Measurements from ENCODE around the gene TTLL11.
"Not testable (repeated sequence)": the region's sequence is repeated elsewhere in the genome, so short reads cannot be mapped to it uniquely, and the experiment has no call there.

The TTLL11 gene

DNA sequence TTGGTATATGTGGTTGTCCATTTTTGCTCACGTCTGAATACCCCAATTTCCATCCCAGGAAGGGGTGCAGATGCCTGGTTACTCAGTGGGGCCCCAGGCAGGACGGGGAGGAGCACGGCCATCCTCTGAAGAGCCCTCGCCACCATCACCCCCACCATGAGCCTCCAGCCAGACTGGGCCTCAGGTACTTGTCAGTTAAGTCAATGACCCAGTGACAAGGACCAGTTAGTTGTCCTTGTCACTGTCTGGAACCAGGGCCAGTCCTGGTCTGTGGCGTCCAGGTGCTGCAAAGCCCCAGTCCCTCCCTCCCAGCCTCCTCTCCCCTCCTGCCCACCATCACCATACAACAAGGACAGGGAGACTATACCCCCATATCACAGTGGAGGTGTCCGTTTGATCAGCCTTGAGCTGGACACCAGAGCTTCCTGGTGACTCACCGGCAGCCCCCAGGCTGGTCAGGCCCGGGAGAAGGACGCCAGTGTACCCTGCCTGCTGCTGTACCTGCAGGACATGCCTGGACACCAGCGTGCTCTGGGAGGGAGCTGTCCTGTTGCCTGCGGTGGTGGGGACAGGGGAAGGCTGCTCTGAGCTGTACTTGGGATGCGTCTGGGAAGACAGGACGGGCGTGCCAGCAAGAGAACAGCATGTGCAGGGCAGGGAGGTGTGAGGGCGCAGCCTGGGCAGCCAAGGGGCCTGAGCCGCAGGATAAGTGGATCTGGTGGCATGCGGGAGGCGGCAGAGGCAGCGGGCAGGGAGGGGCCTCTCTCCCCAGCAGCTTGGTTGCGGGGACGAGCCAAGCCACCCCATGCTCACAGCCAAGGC is 32.6 kb upstream of the TTLL11 start:
- peak in 1 of 56 donors; percentile 42 for DNase-seq

DNA sequence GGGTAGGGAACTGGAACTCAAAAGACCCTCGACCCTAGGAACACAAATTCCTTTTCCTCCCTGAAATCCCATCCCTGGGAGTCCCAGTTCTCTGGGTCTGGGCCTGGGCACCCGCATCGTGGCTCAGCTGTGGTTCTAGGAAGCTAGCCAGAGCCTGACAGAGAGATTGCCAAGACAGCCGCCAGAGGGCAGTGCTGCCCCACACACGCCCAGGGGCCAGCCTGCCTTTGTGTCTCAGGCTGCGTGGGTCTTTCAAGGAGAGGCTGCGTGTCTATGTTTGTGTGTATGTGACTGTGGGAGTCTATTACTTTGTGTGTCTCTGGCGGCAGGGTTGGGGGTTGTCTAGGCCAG is 32.0 kb upstream of the TTLL11 start:
- DNase-seq, result peak in 54 of 56 donors; percentile 36 to 90 (median 76)

DNA sequence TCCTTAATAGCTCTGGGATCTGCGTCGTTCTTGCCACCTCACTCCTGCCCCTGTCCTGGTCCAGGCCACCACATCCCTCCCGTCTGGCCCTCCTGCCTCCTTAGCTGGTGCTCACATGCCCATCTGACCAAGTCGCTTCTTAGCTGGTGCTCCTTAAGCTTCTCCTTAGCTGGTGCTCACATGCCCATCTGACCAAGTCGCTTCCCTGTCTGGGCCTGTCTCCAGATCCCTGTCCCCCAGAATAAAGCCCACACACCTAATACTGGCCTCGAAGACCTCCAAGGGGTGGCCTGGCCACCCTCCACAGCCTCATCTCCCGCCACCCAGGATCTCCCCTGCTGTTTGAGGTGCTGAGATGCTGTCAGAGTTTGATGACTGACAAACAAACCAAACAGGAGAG is 31.4 kb upstream of the TTLL11 start:
- DNase-seq, result no peak

DNA sequence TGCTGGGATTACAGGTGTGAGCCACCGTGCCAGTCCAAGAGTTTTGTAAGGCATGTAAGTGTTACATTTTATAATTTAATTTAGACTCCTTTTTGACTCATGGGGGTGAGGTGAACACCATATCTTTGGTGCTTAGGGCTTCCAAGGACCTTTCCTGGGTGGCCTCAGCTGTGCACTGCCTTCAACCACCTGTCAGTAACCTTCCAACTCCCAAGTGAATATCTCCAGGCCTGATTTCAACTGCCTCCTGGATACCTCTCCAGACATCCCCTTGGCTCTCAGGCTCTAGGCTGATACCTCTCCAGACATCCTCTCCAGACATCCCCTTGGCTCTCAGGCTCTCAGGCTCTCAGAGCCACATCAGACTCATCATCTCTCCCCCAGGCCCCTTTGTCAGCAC is 30.9 kb upstream of the TTLL11 start:
- no peak for DNase-seq

GRCh38 chr9:122122903-122123632 is 30.0 kb upstream of the TTLL11 start:
- peak in 46 of 56 donors; percentile 16 to 86 (median 52) for DNase-seq

GRCh38 chr9:122122468-122122867 is 29.4 kb upstream of the TTLL11 start:
- DNase-seq, result no peak

DNA sequence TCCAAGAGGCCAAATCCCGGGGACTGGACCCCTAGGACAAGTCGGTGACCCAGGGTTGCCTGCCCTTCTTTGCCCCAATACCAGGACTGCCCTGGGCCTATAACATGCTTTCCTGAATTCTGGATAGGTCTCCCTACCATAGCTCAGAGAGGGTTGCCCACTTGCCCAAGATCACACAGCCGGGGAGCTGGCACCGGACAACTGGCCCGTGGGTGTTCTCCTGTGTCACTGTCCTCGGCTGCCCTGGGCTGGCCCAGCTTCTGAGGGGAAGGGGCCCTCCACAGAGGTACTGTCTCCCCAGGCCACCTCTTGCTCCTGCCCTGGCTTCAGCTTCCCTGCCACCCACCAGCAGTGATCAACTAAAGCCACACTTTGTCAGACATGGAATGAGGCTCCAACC is 28.8 kb upstream of the TTLL11 start:
- DNase-seq, result no peak

- no peak for DNase-seq
These were observed 28.3 kb upstream of the TTLL11 start for GRCh38 chr9:122121391-122121790.

DNA sequence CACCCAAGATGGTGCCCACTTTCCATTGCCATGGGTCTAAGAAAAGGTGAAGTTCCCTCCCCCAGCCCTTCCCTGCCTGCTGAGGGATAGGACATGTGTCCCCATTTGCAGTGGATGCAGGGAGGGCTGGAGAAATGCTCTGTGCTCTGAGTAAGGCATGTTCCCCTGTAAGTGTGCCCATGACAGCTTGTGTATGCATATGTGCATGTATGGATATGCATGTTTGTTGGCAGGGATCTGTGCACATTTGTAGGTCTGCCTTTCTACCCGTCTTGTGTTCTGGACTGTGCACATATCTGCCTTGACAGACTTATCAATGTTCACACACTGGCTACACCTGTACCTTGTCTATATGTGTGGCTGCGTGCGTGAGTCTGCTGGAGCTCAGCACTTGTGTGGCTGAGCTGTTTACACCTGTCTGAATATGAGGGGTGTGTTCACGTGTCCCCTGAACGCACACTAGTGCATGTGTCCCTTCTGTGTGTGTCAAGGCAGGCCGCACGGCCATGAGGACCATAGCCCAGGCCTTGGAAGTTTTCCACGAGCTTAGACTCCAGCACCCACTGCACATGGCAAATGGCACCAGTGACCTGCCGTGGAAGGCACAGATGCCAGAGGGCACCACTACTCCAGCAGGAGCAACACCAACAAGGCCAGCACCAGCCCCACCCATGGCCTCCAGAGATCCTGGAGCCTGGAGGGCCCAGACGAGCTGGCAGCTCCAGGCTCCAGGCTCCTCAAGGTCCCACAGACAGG is 27.4 kb upstream of the TTLL11 start:
- DNase-seq, result no peak

GRCh38 chr9:122119721-122120120 is 26.6 kb upstream of the TTLL11 start:
- no peak for DNase-seq

- no peak for DNase-seq
These were observed 26.0 kb upstream of the TTLL11 start for GRCh38 chr9:122119166-122119521.

GRCh38 chr9:122118343-122119165 is 25.4 kb upstream of the TTLL11 start:
- no peak for DNase-seq

DNA sequence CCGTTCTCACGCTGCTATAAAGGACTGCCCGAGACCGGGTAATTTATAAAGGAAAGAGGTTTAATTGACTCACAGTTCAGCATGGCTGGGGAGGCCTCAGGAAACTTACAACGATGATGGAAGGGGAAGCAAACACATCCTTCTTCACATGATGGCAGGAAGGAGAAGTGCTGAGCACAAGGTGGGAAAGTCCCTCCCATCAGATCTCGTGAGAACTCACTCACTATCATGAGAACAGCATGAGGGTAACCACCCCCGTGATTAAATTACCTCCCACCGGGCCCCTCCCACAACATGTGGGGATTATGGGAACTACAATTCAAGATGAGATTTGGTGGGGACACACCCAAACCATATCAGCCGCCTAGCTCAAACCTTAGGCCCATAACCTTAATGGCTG is 24.1 kb upstream of the TTLL11 start:
- DNase-seq, result not testable (repeated sequence)

DNA sequence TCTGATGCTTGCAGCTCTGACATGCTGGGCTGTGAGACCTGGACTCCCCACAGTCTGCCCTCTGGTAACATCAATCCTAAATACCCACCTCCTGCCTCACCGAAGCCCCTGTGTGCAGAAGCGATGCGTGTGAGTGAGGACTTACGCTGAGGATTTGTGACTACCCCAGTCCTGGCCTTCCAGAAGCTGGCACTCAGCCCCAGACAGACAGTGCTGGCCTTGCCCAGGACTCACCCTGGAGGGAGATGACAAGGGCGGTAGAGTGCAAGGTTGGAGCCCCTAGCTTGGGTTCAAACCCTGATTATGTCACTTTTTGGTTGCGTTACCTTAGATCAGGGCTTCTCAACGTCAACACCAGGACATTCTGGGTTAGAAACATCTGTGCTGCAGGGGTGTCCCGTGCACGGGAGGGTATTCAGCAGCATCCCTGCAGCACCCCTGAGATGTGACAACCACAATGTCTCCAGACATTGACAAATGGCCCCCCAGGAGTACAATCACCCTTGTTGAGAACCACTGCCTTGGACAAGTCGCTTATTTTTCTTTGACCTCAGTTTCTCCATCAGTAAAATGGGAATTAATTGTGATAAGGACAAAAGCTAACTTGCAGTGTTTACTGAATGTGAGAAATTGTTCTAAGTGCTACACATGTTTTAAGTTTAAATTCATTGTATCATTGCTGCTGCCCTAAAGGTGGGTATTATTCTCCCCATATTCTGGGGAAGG is 23.5 kb upstream of the TTLL11 start:
- DNase-seq, result no peak

GRCh38 chr9:122116040-122116439 is 22.9 kb upstream of the TTLL11 start:
- no peak for DNase-seq

DNA sequence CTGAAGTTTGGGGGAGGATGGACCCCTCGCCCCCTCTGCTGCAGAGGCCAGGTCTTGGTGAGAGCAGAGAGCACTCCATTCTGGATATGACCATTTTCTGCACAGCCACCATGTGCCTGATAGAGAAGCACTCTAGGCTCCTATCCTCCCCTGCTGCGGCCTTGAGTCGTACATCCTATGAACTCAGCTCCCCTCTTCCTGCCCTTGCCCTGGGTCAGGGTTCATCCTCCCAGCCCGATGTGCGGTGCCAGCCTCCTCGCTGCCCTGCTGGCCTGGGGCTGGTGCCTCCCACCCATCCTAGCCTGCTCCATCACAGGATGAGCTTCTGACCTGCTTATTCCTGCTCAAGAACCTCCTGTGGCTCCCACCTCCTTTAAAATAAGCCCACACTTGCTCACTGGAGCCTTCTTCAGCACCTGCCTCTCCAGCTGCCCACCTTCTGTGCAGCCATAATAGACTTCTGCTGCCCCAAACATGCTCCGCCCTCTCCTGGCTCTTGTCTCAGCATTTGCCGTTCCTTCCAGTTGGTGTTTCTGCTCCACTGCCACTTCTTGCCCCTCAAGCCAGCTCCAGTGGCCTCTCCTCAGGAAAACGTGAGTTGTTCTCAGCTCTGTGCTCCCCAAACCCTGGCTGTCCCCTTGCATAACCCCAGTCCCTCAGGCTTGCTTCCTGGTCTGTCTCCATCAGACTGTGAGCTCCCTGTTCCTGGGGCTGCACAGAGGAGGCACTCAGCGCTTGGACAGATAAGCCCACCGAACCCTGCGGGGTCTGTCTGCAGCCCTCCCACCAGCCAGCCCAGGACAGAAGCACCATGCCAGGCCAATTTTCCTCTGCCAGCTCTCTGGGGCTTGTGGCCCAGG is 22.3 kb upstream of the TTLL11 start:
- DNase-seq, result no peak

- DNase-seq, result no peak
These were observed 20.5 kb upstream of the TTLL11 start for GRCh38 chr9:122113574-122113973.

- DNase-seq, result no peak
These were observed 19.1 kb upstream of the TTLL11 start for GRCh38 chr9:122112238-122112637.

- DNase-seq, result no peak
These were observed 18.4 kb upstream of the TTLL11 start for GRCh38 chr9:122111413-122112085.

Data from nucleus accumbens (tissue), 56 donors.